HL-60 (cell line): ENCODE results near the gene CENPN.

Experiments
- CTCF ChIP-seq: IDR thresholded peaks from one replicate; pipeline ENCODE4 v1.5.1; 2011; ENCODE audit warnings: low read length, control low read depth, inconsistent platforms; ENCODE audit not compliant: insufficient read depth
- GABPA ChIP-seq: IDR thresholded peaks from 2 replicates; pipeline ENCODE4 v1.6.1; 2012; ENCODE audit warnings: low read depth

DNA sequence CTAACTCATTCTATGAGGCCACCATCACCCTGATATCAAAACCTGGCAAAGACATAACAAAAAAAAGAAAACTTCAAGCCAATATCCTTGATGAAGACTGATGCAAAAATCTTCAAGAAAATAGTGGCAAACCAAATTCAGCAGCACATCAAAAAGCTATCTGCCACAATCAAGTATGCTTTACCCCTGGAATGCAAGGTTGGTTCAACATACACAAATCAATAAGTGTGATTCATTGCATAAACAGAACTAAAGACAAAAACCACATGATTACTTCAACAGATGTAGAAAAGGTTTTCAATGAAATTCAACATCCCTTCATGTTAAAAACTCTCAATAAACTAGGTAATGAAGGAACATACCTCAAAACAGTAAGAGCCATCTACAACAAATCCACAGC, 48.7 kb upstream of the CENPN start:
- TF ChIP-seq CTCF (no peak), GABPA (no peak)
